ENCODE measurements around the gene NAA25.
"Not testable (repeated sequence)": the region's sequence is repeated elsewhere in the genome, so short reads cannot be mapped to it uniquely, and the experiment has no call there.

NAA25 gene

DNA sequence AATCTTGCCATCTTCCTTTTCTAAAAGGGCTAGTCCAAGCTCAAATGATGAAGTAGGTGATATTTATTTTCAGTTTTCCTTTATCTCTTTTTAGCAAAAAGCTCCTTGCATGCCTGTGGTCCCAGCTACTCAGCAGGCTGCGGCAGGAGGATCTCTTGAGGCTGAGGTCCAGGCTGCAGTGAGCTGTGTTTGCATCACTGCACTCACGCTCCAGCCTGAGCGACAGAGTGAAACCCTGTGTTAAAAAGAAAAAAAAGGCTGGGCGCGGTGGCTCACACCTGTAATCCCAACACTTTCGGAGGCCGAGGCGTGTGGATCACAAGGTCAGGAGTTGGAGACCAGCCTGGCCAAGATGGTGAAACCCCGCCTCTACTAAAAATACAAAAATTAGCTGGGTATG, 100.6 kb downstream of the NAA25 start:
- DNase-seq: no peak

DNA sequence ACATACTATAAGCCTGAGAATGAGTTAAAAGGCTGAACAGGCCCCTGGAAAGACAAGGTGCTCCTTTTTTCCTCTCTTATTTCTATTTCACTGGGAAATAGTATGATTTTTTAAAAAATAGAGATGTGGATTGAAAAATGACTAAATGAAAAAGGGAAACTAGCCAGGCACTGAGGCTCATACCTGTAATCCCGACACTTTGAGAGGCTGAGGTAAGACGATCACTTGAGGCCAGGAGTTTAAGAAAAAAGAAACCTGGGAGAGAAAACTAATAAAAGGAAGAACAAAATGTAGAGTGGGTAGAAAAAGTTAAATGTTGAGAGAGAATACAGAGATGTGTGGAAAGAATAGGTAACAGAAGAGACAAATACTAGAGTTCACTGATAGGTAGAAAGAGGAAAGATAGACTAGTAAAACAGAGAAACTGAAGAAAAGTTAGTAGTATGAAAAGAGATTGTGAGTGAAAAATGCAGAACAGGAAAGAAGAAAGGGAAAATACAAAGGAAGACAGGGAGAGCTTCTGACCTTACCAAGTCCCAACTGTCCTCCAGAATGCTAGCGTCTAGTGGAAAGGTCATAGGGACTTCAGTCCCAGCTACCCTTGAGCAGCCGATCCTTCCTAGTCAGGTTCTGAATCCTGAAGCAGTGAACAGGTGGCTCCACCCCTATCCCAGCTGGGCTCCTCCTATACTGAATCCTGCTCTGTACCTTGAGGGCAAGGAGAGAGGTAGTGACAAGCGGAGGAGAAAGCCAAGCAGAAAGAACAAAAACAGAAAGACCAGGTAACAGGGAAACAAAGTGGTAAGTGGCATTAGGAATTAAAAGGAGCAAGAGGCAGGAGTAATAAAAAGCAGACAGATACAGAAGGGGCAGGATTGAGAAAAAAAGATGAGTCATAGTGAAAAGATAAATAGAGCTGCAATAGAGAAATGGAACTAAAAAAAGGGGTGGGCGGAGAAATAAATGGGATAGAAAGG, 102.9 kb downstream of the NAA25 start:
- DNase-seq: no peak

DNA sequence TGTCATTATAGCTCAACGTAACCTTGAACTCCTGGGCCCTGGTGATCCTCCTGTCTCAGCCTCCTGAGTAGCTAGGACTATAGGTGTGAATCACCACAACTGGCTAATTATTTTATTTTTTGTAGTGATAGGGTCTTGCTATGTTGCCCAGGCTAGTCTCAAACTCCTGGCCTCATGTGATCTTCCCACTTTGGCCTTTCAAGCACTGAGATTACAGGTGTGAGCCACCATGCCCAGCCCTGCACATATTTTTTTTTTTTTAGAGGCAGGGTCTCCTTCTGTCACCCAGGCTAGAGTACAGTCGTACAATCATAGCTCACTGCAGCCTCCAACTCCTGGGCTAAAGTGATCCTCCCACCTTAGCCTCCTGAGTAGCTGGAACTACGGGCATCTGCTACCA, 104.5 kb downstream of the NAA25 start:
- DNase-seq: no peak

DNA sequence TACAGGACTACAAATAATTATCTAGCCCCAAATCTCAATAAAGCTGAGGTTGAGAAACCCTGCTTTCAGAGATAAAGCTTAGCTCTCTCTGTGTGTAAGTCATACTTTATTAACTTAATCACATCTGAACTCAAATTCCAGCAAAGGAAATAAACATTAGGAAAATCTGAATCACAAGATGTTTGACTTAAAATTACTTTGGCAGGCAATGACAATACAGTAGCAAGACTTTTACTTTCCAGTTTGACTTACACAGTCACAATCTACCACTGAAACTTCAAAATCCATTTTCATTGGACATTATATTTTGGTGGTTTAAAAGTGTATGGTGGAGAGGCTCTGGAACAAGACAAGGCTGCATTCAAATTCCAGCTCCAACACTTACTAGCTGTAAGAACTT, 107.0 kb downstream of the NAA25 start:
- DNase-seq: no peak

DNA sequence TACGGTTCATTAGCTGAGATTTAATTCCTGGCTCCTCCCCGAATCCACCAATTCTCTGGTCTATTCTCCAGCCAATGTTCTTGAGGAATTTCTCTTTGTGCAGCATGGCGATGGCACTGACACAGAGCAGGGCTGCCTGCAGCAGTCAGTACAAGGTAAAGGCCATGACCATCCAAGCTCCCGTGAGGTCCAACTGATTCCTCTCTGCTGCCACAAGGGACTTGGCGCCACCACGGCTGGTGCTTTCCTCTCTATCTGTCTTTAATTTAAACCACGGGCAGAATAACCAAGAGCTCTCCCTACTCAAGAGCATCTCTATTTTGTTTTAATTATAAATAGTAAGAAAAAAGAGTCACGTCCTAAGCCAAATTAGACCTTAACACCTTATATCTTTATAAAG, 107.8 kb downstream of the NAA25 start:
- no peak for DNase-seq

DNA sequence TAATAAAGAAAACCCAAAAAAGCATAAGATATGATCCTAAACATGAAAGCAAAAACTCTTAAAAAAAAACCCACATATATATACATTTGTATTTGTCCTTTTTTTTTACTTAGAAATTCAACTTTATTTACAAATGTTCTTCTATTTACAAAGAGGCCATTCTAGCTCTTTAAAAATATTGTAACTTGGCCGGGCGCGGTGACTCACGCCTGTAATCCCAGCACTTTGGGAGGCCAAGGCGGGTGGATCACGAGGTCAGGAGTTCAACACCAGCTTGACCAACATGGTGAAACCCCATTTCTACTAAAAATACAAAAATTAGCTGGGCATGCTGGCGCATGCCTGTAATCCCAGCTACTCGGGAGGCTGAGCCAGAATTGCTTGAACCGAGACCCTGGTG, 109.5 kb downstream of the NAA25 start:
- DNase-seq: not testable (repeated sequence)

DNA sequence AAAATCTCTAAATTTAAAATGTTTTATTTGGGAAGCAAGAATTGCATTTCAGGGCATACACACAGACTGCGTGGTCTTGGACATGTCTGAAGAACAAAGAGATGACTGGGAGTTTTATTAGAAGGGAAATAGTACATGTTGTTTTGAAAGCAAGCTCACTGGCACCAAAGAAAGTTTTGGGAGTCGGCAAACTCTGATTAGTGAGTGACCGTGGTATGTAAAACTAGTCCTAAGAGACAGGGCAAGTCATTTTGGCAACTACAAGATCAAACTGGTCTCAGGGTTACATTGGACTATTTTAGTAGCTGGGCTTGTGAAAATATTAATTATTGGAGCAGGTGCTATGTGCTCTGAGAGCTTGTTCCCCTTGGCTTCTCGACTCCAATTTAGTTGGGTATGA, 110.6 kb downstream of the NAA25 start:
- no peak for DNase-seq

DNA sequence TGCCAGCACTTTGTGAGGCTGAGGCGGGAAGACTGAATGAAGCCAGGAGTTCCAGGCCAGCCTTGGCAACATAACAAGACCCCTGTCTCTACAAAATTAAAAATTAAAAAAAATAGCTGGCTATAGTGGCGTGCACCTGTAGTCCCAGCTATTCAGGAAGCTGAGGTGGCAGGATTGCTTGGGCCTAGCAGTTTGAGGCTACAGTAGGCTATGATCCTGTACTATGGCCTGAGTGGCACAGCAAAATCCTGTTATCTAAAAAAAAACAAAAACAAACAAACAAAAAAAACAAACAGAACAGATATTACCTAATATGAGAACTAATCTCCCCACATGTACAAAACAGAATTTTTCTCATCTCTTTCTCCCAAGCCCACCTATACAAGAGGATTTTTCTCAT, 111.3 kb downstream of the NAA25 start:
- DNase-seq: no peak

DNA sequence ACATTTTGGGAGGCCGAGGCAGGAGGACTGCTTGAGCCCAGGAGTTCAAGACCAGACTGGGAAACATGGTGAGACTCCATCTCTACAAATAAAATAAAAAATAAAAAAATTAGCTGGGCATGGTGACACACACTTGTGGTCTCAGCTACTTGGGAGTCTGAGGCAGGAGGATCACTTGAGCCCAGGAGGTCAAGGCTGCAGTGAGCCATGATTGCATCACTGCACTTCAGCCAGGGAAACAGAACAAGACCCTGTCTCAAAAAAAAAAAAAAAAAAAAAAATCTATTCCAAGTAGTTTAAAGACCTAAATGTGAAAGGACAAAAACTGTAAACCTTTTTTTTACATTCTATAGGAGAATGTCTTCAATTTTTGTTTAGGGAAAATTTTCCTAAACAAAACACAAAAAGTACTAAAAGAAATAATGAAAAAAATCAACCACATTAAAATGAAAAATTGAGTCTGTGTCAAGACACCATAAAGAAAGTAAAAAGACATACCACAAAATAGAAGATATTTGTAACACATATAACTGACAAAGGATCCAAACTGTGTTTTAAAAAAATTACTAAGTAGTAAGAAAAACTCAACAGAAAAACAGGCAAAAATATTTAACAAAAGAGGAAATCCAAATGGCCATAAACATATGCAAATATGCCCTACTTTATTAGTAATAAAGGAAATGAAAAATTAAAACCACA, 112.7 kb downstream of the NAA25 start:
- no peak for DNase-seq

DNA sequence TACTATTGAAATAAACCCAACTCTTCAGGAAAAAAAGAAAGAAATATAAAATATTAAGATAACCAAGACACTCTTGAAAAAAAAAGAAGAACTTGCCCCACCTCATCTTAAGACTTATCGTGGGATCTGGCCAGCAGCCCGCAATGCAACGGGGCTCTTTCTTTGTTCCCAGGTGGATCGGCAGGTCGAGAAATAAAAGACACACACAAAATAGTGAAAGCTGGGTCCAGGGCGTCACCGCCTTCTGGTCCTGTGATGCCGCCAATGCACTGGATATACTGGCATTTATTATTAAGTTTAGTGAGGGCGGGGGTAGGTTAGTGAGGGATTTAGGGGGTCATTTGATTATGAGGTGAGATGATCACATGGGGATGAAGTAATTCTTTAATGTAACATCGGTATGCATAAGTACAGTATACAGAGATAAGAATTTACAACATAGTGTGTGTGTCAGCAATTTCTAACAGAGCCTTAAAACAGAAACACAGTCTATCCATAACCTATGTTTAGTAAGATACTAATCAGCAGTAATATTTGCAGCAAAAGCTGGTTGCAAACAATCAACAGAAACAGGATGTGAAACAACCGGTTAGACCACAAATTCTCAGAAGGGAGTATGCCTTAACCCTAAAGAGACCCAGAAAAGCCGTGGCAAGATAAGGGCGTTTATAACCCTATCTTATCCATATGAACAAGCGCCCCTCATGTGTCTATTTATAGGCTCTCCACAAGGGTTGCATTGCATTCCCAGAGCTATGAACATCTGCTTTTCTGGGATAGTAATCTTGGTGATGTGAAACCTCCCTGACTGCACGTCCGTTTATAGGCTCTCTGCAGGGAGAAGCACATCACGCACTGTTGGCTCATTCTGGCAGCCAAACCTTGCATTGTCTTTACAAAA, 114.1 kb downstream of the NAA25 start:
- not testable (repeated sequence) for DNase-seq

DNA sequence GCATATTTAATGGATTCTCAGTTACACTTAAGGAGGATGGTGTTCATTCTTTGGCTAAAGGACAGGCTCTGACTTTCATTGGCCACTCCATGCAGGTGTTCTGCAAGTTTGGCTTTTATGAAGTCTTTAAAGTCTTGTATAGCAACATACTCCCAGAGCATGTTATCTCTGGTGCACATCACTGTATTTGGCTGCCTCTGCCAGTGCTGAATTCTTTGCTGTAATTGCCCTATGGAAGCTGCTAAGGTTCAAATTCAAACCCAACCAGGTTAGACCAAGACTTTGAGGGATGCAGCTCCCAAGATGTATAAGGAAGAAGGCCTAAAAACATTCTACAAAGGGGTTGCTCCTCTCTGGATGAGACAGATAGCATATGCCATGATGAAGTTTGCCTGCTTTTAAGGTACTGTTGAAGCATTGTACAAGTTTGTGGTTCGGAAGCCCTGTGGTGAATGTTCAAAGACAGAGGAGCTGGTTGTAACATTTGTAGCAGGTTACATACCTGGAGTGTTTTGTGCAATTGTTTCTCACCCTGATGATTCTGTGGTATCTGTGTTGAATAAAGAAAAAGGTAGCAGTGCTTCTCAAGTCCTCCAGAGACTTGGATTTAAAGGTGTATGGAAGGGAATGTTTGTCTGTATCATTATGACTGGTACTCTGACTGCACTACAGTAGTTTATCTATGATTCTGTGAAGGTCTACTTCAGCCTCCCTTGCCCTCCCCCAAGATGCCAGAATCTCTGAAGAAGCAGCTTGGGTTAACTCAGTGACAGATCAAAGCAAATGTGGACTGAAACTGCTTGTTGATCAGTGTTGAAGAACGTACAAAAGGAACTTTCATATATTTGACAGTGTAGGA, 115.1 kb downstream of the NAA25 start:
- no peak for DNase-seq

DNA sequence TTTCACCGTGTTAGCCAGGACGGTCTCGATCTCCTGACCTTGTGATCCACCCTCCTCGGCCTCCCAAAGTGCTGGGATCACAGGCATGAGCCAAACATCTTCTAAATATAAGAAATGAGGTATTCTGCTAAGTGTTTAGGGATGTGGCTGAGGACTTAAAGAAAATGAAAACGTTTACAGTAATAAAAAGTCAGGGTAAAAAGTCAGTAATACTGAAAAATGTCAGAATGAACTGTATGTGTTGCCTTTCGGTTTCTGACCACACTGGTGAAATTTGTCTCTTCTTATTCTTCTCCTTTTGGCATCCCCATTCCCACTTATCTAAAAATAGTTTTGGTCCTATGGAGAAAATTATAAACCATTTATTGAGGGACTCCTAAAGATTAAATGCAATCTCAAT, 116.1 kb downstream of the NAA25 start:
- DNase-seq: no peak

DNA sequence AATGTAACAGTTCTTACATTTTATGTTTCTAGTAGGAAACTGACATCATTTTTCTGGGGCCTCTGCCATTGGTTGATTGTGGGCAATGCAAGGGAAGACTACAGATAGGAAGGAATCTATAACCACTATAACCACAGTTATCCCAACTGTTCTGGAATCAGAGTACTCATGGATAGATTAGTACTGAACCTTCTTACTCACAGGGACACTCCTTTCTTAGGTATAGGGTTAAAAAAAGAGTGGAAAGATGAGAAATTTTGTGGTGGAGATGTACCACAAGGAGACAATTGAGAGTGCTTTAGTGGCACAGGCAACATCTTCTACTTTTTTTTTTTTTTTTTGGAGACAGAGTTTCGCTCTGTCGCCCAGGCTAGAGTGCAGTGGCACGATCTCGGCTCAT, 116.6 kb downstream of the NAA25 start:
- DNase-seq: no peak

DNA sequence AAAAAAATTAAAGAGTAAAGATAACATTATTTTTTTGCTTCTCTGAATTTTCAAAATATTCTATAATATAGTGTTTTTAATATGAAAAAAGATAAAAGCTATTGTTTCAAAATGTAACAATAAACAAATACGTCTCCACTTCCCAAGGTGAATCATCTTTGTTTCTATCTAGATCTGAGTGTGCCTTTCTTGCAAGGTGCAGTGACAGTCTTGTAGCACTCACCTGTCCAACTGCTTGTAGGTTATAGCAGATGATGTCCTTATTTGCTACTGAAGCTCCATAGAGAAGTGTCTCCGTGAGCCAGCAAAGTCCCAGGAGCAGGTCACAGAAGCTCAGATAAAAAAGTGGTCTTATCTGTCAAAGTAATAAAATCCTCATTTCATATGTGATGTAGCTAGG, 117.0 kb downstream of the NAA25 start:
- DNase-seq: no peak

DNA sequence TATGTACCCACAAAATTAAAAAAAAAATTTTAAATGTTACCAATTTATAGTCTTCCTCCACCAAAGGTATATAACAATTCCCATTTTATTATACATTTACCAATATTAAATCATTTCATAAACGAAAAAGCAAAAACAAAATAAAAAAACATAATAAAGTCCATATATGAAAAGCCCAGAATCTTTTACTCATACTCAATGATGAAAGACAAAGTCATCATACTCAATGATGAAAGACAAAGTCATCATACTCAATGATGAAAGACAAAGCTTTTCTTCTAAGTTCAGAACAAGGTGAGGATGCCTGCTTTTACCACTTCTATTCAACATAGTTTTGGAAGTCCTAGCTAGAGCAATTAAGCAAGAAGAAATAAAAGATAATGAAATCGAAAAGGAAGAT, 123.8 kb downstream of the NAA25 start:
- no peak for DNase-seq

DNA sequence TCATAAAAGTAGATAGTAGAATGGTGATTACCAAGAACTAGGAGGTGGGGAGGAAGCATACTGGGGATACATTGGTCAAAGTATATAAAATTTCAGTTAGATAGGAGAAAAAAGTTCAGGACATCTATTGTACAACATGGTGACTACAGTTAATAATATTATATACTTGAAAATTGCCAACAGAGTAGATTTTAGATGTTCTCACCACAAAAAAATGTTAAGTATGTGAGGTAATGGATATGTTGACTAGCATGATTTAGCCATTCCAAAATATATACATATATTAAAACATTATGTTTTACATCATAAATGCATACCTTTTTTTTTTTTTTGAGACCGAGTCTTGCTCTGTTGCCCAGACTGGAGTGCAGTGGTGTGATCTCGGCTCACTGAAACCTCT, 126.6 kb downstream of the NAA25 start:
- no peak for DNase-seq

DNA sequence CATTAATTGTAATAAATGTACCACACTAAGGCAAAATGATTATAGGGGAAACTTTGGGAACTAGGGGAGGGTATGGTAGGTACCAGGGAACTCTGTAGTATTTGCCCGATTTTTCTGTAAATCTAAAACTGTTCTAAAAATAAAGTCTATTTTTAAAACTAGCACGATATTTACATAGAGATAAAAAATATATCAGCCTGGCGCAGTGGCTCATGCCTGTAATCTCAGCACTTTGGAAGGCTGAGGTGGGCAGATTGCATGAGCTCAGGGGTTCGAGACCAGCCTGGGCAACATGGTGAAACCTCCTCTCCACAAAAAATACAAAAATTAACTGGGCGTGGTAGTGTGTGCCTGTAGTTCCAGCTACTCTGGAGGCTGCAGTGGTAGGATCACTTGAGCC, 128.0 kb downstream of the NAA25 start:
- DNase-seq: no peak

DNA sequence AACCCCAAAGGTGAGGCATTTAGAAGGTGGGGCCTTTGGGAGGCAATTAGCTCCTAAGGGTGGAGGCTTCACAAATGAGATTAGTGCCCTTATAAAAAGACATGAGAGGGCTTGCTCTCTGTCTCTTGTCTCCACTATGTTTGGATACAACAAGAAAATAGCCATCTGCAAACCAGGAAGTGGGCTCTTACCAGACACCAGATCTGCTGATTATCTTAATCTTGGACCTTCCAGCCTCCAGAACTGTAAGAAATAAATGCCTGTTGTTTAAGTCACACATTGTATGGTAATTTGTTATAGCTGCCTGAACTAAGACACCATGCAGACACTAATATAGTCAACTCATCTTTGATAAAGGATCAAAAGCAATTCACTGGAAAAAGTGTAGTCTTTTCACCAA, 130.0 kb downstream of the NAA25 start:
- no peak for DNase-seq

DNA sequence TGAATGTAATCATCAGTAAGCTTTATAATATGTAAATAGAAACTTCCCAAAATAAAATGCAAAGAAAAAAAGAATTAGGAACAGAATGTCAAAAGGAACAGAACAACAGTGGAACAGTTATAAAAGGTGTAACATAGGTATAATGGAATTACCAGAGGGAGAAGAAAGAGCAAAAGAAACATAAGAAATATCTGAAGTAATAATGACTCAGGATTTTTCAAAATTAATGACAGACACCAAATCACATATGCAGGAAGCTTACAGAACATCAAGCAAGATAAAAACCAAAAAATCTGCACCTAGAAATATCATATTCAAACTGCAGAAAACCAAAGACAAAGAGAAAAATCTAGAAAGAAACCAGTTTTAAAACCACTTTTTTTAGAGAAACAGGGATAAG, 131.7 kb downstream of the NAA25 start:
- no peak for DNase-seq

Data from activated CD4-positive, CD25-positive, alpha-beta regulatory T cell treated with anti-CD3 and anti-CD28 coated beads, Interleukin-2, amount 50 U/mL, for 72 hours (primary cell).